SHP77 treated with DMSO at 0.1 percent for 48 hours (cell line): Measurements from ENCODE around the gene RACK1.

ENCODE experiments used
- DNase-seq: peaks from one replicate; lab custom pipeline; 2025; lab: John Stamatoyannopoulos, UW

The RACK1 gene

DNA sequence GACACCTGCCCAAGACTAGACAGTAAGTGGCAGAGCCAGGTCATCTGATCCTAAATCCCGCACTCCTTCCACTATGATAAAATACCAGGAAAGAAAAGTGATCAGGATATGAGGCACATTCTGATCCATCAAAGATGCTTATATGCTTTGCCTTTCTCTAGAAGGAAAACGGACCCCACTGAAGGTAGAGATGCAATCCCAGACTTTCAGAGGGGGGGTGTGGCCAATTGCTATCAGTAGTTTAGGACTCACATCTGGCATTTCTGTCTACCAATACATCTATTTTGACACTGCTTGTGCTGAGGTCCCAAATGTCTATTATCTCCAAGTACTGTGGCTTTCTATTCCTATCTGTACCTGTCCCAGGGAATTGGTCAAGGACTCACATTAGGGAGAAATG is 15.6 kb upstream of the RACK1 start:
- no peak for DNase-seq

DNA sequence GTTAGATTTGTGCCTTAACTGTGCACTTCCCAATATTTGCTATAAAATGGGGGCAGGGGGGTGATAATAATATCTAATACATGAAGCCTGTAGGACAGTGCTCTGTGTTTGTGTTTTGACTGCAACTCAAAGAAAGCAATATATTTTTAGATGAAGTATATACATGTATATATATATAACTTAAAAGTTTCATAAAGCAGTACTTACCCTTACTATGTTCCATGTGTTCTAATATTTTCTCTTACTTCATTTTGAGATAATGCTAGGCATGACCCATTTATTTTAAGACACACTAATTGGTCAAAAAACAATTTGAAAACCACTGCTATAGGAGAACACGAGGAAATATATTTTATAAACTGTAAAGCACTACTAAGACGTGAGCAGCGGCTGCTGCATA is 14.9 kb upstream of the RACK1 start:
- DNase-seq: no peak

DNA sequence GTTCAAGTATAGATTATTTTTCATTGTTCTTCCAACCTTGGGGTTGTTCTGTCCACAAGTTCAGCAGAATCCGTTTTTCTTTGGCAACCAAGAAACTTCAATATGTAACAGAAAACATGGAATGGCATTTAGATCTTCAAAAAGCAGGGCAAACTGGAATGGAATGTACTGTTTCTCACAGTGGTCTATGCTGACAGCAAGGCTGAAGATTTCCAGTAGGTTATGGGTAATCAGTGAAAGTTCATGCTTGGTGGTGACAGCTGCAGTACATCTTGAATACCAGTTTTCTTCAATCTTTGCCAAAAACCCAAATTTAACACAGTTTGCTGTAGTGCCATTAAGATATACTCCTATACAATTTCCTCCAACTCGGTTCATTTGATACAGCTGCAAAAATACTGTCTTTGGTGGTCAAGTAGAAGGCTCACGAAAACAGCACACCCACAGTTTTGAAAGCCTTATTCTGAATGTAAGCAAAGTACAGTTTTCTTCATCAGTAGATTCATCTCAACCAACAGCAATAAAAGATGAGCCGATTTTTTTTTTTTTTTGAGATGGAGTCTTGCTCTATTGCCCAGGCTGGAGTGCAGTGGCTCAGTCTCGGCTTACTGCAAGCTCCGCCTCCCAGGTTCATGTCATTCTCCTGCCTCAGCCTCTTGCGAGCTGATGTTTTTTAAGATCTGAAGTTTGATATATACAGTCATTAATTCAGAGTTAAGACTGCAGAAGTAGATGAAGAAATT is 12.3 kb upstream of the RACK1 start:
- no peak for DNase-seq

DNA sequence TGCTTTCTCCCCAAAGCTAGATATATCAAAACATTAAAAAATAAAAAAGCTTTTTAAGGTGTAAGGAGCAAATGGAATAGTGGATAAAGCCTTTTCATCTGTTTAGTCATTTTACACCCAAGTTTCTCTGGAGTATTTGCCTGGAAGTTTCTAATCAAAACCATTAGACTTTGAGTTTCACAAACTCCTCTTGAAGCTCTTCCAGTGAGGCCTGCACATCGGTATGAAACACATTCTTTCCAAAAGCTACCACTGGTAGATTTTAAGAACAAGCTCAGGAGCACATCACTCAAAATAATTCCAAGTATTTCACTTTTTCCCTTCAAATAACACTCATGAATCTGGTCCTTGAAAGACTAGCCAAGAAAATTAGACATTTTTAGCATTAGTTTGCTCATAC is 11.6 kb upstream of the RACK1 start:
- no peak for DNase-seq

DNA sequence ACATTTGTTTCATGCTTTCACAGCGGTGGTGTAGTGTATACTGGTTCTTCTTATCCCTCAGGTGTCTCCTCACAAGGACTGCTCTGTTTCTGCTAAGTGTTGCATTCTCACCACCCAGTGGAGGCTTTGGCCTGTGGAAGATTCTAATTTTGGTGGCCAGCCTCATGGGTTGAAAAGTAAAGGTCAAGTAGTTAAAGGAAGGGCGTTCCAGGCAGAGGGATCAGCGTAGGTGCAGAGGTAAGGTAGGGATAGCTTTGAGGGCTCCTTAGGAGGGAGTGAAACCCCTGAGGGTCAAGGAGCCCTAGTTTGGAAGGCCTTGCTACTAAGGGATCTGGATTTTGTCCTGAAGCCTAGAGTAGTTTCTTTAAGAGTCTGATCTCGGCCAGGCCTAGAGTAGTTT is 4.6 kb upstream of the RACK1 start:
- DNase-seq: no peak

DNA sequence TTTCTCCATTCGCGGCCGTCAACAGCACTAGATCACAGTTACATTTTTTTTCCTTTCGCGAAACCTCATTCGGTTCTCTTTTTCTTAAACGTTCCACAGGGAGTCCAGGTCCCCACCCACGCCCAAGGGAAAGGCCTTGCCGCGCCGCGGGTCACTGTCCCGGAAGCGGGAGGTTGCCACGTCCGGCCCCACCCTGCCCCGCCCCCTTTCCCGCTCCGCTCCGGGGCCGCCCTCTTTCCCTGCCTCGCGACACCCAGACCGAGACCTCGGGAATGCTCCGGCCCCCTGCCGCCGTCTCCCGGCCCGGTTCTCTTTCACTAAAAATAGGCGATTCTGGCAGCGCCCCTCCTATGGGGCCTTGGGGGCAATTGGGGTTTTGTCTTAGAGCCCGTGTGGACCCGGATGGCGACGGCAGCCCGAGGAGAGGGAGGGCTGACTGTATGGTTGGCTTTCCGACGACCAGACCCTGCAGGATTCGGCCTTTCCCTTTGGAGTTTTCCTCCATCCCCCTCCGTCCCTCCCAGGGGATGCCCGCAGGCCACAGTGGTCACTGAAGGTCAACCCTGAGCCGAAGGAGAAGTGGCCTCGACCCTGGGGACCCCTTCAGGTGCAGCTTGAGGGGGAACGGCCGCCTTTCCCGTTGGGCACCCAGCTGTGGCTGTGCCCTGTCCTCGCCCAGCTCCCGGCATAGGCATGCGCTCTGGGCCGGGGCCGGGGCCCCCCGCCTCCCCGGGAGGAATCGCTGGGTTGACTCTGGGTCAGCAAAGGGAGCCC is 2.8 kb upstream of the RACK1 start:
- no peak for DNase-seq

DNA sequence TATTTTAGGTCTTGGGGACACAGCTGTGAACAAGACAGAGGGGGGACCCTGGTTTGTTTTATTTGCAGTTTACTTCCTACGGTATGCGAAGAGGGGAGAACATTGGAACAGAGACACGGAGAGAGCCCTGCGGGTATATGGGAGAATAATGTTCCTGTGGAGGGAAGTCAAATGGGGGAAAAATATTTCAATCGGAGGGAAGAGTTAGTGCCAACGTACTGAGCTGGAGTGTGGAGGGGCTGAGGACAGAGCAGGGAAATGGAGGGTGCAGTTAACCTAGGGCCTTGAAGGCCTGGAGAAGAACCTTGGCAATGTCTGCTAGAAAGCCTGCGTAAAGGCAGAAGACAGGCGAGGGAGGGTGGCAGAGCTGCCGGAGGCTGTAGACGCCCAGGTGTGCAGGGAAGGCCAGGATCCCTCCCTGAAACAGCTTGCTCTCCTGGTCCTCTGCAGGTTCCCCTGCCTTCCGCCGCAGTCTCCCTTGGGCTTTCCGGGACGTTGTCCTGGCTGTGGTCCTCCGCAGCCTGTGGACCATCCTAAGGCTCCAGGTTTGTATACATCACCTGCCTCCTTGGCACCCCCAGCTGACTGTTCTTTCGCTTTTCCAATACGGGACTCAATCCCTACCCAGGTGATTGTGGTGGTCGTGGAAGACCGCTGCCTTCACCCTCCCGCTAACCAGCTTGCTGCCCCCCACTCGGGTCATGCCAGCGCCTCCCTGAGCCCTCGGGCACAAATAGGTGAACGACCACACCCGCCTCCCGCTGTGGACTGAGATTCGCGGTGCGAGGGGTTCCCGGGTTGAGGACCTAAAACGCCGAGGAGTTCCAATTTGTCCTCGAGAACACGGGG is 1.9 kb upstream of the RACK1 start:
- DNase-seq: no peak

DNA sequence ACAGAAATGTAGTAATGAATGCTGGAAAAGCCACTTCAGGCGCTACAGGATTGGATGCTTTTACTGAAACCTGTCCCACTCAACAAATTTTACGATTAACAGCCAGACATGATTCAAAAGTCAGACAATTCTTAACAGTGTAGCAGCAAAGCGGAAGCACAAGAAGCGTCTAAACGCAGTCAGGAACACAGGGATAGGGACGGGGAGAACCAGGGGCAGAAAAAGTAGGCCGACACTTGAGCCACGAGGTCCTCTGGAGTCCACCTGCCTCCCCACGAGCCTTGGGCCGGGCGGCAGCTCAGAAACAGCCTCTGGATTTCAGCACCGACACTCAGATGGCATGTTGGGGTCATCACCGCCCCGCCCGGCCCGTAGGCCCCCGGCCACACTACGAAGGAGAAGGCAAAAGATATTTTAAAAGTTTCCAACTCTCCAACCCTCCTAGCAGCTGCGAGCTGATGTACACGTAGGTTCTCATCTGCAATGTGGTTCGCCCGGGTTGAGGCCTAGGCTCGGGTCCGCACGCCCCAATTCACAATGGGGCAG is 615 bp downstream of the RACK1 start:
- no peak for DNase-seq

DNA sequence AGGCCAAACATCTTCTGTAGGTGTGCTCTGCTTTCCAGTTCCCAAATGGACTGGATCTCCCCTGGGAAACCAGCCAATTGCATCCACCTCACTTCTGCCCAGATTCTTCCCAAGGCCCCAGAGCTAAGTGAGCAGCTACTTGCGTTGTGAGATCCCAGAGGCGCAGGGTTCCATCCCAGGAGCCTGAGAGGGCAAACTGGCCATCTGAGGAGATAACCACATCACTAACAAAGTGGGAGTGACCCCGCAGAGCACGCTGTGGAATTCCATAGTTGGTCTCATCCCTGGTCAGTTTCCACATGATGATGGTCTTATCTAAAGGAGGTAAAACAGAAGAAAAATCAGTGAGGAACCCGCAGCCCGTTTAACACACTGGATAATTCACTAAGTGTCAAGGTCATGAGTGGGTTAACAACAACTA is 1.7 kb downstream of the RACK1 start:
- no peak for DNase-seq

DNA sequence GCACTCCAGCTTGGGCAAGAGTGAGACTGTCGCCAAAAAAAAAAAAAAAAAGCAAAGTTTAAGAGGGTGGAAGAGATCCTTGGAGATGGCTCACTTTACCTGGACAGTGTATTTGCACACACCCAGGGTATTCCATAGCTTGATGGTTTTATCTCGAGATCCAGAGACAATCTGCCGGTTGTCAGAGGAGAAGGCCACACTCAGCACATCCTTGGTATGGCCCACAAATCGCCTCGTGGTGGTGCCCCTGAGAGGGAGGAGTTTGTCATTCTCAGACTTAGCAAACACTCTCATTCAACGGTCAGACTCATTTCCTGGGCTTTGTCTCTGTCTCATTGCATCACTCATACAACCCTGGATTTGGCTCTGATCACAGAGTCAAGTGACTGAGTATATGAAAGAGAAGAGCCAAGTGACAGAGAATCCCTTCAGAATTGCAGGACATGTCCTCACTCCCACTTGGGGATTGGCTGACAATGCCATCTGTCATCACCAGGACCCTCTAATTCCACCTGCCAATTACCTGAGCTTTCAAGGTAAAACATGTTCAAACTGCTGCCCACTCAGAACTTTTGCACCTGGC is 2.2 kb downstream of the RACK1 start:
- no peak for DNase-seq

DNA sequence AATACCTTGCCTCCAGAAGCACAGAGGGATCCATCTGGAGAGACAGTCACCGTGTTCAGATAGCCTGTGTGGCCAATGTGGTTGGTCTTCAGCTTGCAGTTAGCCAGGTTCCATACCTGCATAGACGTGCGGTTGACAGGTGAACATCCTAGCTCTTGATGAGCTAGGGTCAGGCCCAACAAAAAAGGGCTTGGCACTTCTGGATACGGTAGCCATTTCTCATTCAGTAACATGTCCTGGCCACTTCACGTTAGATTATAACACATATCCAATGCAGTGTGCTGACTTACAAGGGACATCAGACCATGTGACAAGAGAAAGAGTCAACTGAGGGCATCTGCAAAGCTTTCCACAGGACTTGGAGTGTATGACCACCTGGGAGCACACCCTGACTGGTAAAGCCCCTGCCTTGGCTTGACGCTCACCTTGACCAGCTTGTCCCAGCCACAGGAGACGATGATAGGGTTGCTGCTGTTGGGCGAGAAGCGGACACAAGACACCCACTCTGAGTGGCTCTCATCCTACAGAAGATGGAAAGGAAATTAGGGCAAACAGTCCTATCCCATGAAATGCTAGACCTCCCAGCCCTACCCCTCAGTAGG is 4.5 kb downstream of the RACK1 start:
- no peak for DNase-seq

DNA sequence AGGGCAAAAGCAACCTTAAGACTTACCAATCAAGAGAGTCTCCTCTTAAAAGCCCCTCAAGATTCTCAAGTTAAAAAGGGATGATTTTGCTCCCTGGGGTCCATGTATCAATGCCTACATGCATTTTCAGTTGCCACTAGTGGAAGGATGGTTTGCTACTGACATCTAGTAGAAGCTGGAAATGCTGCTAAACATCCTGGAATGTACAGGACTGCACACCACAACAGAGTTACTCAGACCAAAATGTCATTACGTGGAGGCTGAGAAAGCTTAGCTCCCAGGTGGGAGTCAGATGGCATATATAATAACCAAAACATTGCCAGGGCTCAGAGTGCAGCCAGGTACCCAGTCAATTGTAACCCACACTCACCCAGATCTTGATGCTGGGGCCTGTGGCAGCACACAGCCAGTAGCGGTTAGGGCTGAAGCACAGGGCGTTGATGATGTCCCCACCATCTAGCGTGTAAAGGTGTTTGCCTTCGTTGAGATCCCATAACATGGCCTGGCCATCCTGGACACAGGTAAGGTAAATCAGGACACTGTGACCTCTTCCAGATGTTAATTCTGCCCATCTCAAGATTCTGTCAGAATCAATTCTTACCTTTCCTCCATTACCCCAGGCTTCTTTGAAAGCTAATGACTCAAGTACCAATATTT is 5.8 kb downstream of the RACK1 start:
- DNase-seq: no peak

DNA sequence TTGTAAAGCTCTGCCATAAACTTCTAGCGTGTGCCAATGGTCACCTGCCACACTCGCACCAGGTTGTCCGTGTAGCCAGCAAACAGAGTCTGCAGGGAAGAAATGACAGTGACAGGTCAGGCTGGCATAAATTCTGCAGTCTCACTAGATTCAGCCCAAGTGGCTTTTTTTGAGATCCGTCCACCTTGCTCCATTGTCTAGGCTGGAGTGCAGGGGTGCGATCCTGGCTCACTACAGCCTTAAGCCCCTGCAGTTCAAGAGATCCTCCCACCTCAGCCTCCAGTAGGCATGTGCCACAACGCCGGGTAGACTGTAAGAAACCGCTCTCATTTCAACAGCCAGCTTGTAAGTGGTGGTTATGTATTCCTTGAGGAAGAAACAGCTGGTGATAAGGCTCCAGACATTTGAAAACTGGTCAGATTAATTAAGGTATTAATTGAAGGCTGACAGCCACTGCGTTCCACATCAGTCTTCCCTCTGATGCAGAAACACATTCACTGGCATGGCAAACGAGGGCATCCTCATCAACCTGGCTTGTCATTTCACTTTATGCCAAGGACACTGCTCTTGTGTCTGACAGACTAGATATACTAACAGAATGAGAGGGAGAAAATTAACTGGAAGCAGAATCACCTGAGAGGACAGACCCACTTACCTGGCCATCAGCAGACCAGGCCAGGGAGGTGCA is 6.6 kb downstream of the RACK1 start:
- no peak for DNase-seq

DNA sequence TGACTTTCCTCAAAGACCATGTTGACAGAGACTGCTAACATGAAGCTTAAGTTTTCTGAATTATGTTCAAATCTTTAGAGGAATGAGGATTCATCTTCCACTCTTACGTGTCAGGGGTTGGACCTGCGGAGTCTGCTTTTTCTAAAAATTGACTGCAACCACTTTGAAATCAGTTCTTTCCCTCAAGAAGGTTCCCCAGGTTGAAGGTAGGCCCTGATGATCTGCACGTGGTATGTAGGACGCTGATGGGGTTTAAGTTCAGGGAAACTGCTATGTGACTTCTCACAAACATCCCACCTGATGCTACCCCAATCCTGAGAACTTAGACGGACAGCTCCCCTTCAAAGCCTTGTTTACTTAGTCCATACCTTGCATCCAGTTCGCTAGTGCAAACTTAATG is 7.2 kb downstream of the RACK1 start:
- no peak for DNase-seq

DNA sequence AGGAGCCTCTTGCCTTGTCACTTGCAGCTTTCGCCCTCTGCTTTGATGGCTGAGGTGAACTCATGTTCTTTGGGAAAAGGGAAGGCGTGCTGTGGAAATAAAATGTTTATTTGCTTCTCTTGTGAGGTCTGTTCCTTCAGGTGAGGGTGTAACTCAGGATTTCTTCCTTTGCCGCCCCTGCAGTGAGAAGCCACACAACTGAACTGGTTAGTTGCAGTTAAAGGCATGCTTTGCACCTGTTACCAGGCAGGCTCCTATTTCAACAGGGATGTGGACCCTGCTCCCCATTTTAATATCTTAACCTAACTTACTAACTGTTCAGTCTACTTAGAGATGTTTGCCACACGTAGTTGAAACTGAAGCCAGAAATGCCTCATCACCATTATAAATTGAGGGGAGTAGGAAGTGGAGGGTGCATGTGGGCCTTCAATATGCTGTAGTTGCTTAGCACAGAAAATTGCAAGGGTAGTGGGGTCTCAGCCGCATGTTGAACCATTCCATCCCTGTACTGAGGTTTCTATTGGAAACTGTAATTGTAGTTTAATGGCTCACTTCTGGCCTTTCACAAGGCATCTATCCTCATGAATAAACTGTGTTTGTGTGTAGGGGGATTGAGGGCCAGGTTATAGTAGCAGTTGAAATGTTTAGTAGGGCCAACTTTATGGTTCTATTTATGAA is 7.9 kb downstream of the RACK1 start:
- DNase-seq: no peak

DNA sequence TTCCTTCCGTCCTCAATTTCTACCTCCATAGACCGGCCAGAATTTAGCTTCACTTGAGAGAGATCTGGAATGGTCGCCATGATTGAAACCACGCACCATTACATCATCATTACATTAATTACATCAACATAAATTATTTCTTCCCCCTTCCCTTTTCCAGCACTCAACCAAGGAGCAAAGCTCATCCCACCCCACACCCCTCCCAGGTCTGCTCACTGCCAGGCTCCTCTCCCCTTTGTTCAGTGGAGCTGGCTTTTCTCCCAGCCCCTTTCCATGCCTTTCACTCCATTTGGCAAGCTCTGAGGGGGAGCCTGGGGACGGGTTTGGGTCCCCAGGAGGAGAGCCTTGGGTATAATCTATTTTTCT is 8.4 kb downstream of the RACK1 start:
- no peak for DNase-seq

DNA sequence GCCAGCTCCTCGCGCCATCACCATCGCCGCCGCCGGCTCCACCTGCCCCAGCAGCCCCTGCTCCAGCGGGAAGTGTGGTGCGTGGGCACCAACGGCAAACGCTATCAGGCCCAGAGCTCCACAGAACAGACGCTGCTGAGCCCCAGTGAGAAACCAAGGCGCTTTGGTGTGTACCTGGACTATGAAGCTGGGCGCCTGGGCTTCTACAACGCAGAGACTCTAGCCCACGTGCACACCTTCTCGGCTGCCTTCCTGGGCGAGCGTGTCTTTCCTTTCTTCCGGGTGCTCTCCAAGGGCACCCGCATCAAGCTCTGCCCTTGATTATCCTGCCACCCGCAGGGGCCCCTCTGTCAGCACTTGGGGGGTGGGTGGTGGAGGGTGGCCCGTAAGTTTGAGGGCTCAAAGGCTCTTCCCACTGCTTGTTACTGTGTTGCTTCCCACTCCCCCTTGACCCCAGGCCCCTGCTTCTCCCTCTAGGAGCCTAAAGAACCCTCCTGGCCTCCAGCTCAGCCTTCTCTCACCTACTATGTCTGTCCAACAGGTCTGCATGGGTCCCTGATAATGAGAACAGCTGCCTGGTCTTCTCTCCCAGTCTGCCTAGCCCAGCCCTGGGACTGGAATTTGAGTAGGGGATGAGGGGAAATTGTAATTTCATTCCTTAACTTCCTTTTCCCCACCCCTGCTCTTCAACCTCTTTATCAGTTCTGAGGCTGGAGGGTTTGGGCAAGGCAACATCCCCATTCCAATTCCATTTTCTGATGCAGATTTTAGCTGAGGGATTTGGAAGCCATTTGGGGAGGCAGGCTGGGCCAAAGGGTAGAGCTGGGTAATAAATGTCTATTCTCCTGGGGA is 9.0 kb downstream of the RACK1 start:
- no peak for DNase-seq

DNA sequence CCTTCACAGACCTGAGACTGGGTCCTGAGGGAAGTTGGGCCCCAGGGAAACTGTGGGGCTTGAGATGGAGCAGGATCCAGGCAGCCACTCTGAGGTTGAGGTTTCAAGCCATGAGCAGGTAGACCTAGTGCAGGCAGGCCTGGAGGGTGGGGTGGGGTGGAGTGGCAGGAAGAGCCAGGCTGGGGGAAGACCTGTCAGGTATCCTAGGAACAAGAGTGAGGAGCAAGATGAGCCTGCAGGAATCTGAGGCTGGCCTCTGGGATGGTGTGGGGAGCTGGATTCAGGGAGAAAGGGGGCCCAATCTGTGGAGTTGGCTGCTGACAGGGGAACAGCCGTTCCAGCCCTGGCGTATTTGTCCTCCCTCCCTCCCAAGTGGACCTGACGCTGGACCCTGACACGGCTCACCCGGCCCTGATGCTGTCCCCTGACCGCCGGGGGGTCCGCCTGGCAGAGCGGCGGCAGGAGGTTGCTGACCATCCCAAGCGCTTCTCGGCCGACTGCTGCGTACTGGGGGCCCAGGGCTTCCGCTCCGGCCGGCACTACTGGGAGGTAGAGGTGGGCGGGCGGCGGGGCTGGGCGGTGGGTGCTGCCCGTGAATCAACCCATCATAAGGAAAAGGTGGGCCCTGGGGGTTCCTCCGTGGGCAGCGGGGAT is 9.8 kb downstream of the RACK1 start:
- no peak for DNase-seq
